Tongue (tissue), 2 donors: ENCODE data around the gene ZNF709. TPM values are rescaled to one million over a fixed set of nuclear protein-coding genes. Genes with fewer than 3 reads are reported as not detected.
"Not testable (repeated sequence)": the region's sequence is repeated elsewhere in the genome, so short reads cannot be mapped to it uniquely, and the experiment has no call there.

Experiments
- DNase-seq: peaks from one replicate; pipeline ENCODE4 v3.0.0-alpha.2; 2015
- total RNA-seq: library from RNA; depleted of rRNA; stranded (reverse); fragments of >200 nt; gene quantifications from one replicate; pipeline ENCODE4 v1.2.3, GENCODE V29; 2014

Gene ZNF709
- total RNA-seq, result 7.0 TPM

- peak; percentile 97 for DNase-seq
Measured at GRCh38 chr19:12484371-12485051, at the start of gene ZNF709. Gene ZNF709, minus strand, starts transcription at chr19:12484816. Its CDS starts 159 bp downstream, at chr19:12484657.

GRCh38 chr19:12527034-12527836 is 42.6 kb upstream of the ZNF709 start:
- peak; percentile 11 for DNase-seq

- no peak for DNase-seq
Measured at GRCh38 chr19:12526542-12526941, 41.9 kb upstream of the ZNF709 start.

- DNase-seq, result no peak
Measured at GRCh38 chr19:12521996-12522395, 37.4 kb upstream of the ZNF709 start.

- peak; percentile 13 for DNase-seq
Measured at GRCh38 chr19:12513531-12514061, 29.0 kb upstream of the ZNF709 start.

GRCh38 chr19:12497032-12497431 is 12.4 kb upstream of the ZNF709 start:
- no peak for DNase-seq

- DNase-seq, result no peak
Measured at GRCh38 chr19:12496480-12496879, 11.9 kb upstream of the ZNF709 start.

GRCh38 chr19:12495002-12495802 is 10.6 kb upstream of the ZNF709 start:
- DNase-seq, result peak; percentile 97

- DNase-seq, result no peak
Measured at GRCh38 chr19:12494260-12494860, 9.7 kb upstream of the ZNF709 start.

- not testable (repeated sequence) for DNase-seq
Measured at GRCh38 chr19:12486265-12486783, 1.7 kb upstream of the ZNF709 start.

- DNase-seq, result no peak
Measured at GRCh38 chr19:12485571-12485970, 955 bp upstream of the ZNF709 start.

- no peak for DNase-seq
Measured at GRCh38 chr19:12485052-12485416, 418 bp upstream of the ZNF709 start.

- no peak for DNase-seq
Measured at GRCh38 chr19:12484011-12484370, 625 bp downstream of the ZNF709 start.

- DNase-seq, result no peak
Measured at GRCh38 chr19:12482509-12482886, 2.1 kb downstream of the ZNF709 start.

- no peak for DNase-seq
Measured at GRCh38 chr19:12481781-12482508, 2.7 kb downstream of the ZNF709 start.

- no peak for DNase-seq
Measured at GRCh38 chr19:12478234-12478941, 6.2 kb downstream of the ZNF709 start.

- not testable (repeated sequence) for DNase-seq
Measured at GRCh38 chr19:12467651-12468050, 17.0 kb downstream of the ZNF709 start.

- no peak for DNase-seq
Measured at GRCh38 chr19:12465211-12465610, 19.4 kb downstream of the ZNF709 start.

- no peak for DNase-seq
Measured at GRCh38 chr19:12464769-12465168, 19.8 kb downstream of the ZNF709 start.

GRCh38 chr19:12464139-12464538 is 20.5 kb downstream of the ZNF709 start:
- DNase-seq, result not testable (repeated sequence)

GRCh38 chr19:12453495-12453894 is 31.1 kb downstream of the ZNF709 start:
- DNase-seq, result peak; percentile 56
